Measurements from ENCODE around the gene POR. TPM values are rescaled to one million over a fixed set of nuclear protein-coding genes. Genes with fewer than 3 reads are reported as not detected.

The POR gene
- total RNA-seq, 5 donors from 2014 or later (not counting 1 experiment from before 2014, with no cell fraction given): 41.1 to 83.3 (median 58.8) TPM

- H3K36me3 Mint-ChIP-seq: peaks cover 17% of the 10 kb centered on the region
- DNase-seq (no peak), ATAC-seq (replicated peaks in 1 of 4) (no peak)
- 96% methylated on average over 23 of the region's 26 CpGs for WGBS (ENCODE audit: insufficient coverage)
- no peaks in the 10 kb centered on the region for H3K4me1 ChIP-seq (ENCODE audit: control insufficient read depth in 1 of 2, extremely low read depth in 1 of 2, insufficient read depth in 2 of 2, low read length in 2 of 2)
- no peaks in the 10 kb centered on the region for H3K9me3 Mint-ChIP-seq
- no peaks in the 10 kb centered on the region for H3K27me3 ChIP-seq (replicated peaks in 1 of 2; ENCODE audit: control insufficient read depth in 2 of 2, extremely low read depth in 1 of 2, insufficient read depth in 2 of 2, low read length in 1 of 2)
- no peak overlapping the region for H3K4me3 Mint-ChIP-seq
- H3K4me1 Mint-ChIP-seq: no peaks in the 10 kb centered on the region
- ChIA-PET CTCF (no interaction called here), POLR2A (no interaction called here)
- H3K27me3 Mint-ChIP-seq: no peaks in the 10 kb centered on the region
- H3K4me3 ChIP-seq (ENCODE audit: control insufficient read depth in 1 of 2, extremely low read depth in 1 of 2, low read length in 1 of 2): no peak overlapping the region
- H3K9me3 ChIP-seq: no peaks in the 10 kb centered on the region
- peaks cover 52 to 67% of the 10 kb centered on the region in 2 donors for H3K36me3 ChIP-seq (ENCODE audit: control insufficient read depth in 2 of 2, extremely low read depth in 1 of 2, insufficient read depth in 1 of 2, low read length in 1 of 2)
- no peak overlapping the region for H3K27ac Mint-ChIP-seq
- no peak overlapping the region for H3K27ac ChIP-seq (ENCODE audit: low read length)
Observed at GRCh38 chr7:75983471-75984129, 68.6 kb downstream of the POR start.

GRCh38 chr7:75984130-75985008 is 69.4 kb downstream of the POR start:
- H3K27ac ChIP-seq (ENCODE audit: low read length): no peak overlapping the region
- Mint-ChIP-seq H3K36me3 (peaks cover 14% of the 10 kb centered on the region), H3K27me3 (no peaks in the 10 kb centered on the region), H3K9me3 (no peaks in the 10 kb centered on the region), H3K27ac (no peak overlapping the region), H3K4me3 (no peak overlapping the region), H3K4me1 (peaks cover 0 to under 1% (median 0%) of the 10 kb centered on the region in 3 donors)
- no peaks in the 10 kb centered on the region for H3K9me3 ChIP-seq
- ChIA-PET CTCF (interaction anchor here in 1 of 2 donors (0.7 kb wide), 1 partner anchor 36 kb away, joined by 5 read pairs; no protein-coding TSS in a partner anchor), POLR2A (interaction anchor here in 1 of 2 donors (0.8 kb wide), 1 partner anchor 101 kb away, joined by 4 read pairs; no protein-coding TSS in a partner anchor)
- ATAC-seq (replicated peaks in 1 of 4) (no peak), DNase-seq (no peak)
- 91% methylated on average over 33 of the region's 44 CpGs for WGBS (ENCODE audit: insufficient coverage)
- peaks cover 48 to 65% of the 10 kb centered on the region in 2 donors for H3K36me3 ChIP-seq (ENCODE audit: control insufficient read depth in 2 of 2, extremely low read depth in 1 of 2, insufficient read depth in 1 of 2, low read length in 1 of 2)
- H3K4me3 ChIP-seq (ENCODE audit: control insufficient read depth in 1 of 2, extremely low read depth in 1 of 2, low read length in 1 of 2): no peak overlapping the region
- H3K27me3 ChIP-seq (replicated peaks in 1 of 2; ENCODE audit: control insufficient read depth in 2 of 2, extremely low read depth in 1 of 2, insufficient read depth in 2 of 2, low read length in 1 of 2): no peaks in the 10 kb centered on the region
- H3K4me1 ChIP-seq (ENCODE audit: control insufficient read depth in 1 of 2, extremely low read depth in 1 of 2, insufficient read depth in 2 of 2, low read length in 2 of 2): peaks cover 0 to 4% of the 10 kb centered on the region in 2 experiments

DNA sequence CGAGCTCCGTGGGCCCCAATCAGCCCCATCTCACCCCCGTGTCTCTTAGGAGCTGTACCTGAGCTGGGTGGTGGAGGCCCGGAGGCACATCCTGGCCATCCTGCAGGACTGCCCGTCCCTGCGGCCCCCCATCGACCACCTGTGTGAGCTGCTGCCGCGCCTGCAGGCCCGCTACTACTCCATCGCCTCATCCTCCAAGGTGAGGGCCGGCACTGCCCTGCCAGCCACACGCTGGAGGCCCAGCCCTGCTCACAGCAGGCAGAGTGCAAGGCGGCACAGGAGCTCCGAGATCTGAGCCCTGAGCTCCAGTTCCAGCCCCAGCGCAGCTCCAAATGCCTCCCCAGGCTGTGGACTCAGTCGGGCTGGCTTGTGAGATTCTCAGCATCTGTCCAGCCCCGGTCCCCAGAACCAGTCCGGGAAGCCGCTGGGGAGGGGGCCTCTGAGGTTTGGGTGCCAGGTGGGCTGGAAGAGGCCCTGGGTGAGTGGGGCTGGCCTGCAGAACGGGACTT is 70.1 kb downstream of the POR start:
- ATAC-seq (replicated peaks in 1 of 4) (no peak), DNase-seq (no peak)
- Histone ChIP-seq H3K36me3 (ENCODE audit: control insufficient read depth in 2 of 2, extremely low read depth in 1 of 2, insufficient read depth in 1 of 2, low read length in 1 of 2) (peaks cover 44 to 59% of the 10 kb centered on the region in 2 donors), H3K9me3 (no peaks in the 10 kb centered on the region), H3K4me1 (ENCODE audit: control insufficient read depth in 1 of 2, extremely low read depth in 1 of 2, insufficient read depth in 2 of 2, low read length in 2 of 2) (peaks cover 0 to 11% of the 10 kb centered on the region in 2 experiments), H3K27ac (ENCODE audit: low read length) (no peak overlapping the region), H3K4me3 (ENCODE audit: control insufficient read depth in 1 of 2, extremely low read depth in 1 of 2, low read length in 1 of 2) (no peak overlapping the region), H3K27me3 (replicated peaks in 1 of 2; ENCODE audit: control insufficient read depth in 2 of 2, extremely low read depth in 1 of 2, insufficient read depth in 2 of 2, low read length in 1 of 2) (no peaks in the 10 kb centered on the region)
- no peaks in the 10 kb centered on the region for H3K9me3 Mint-ChIP-seq
- no peak overlapping the region for H3K4me3 Mint-ChIP-seq
- H3K4me1 Mint-ChIP-seq: peaks cover 2 to 7% (median 7%) of the 10 kb centered on the region in 3 donors
- ChIA-PET POLR2A (interaction anchor here in 1 of 2 donors (0.8 kb wide), 1 partner anchor 102 kb away, joined by 4 read pairs; no protein-coding TSS in a partner anchor), CTCF (interaction anchor here in 1 of 2 donors (0.7 kb wide), 1 partner anchor 35 kb away, joined by 5 read pairs; no protein-coding TSS in a partner anchor)
- WGBS (ENCODE audit: insufficient coverage): 91% methylated on average over 21 of the region's 21 CpGs
- H3K36me3 Mint-ChIP-seq: peaks cover 12% of the 10 kb centered on the region
- no peak overlapping the region for H3K27ac Mint-ChIP-seq
- H3K27me3 Mint-ChIP-seq: no peaks in the 10 kb centered on the region

DNA sequence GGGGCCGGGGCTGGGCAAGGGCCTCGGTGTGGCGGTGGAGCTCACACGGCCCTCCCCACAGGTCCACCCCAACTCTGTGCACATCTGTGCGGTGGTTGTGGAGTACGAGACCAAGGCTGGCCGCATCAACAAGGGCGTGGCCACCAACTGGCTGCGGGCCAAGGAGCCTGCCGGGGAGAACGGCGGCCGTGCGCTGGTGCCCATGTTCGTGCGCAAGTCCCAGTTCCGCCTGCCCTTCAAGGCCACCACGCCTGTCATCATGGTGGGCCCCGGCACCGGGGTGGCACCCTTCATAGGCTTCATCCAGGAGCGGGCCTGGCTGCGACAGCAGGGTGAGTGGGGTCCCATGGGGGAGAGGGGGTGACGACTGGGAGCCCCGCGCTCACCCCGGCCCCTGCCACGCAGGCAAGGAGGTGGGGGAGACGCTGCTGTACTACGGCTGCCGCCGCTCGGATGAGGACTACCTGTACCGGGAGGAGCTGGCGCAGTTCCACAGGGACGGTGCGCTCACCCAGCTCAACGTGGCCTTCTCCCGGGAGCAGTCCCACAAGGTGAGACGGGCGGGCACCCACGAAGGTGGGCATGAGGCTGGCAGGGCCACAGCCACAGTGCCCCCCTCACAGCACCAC is 70.7 kb downstream of the POR start:
- Mint-ChIP-seq H3K9me3 (no peaks in the 10 kb centered on the region), H3K27me3 (no peaks in the 10 kb centered on the region), H3K27ac (no peak overlapping the region), H3K4me3 (no peak overlapping the region), H3K4me1 (peaks cover 2 to 13% (median 11%) of the 10 kb centered on the region in 3 donors), H3K36me3 (peaks cover 10% of the 10 kb centered on the region)
- peaks cover 38 to 53% of the 10 kb centered on the region in 2 donors for H3K36me3 ChIP-seq (ENCODE audit: control insufficient read depth in 2 of 2, extremely low read depth in 1 of 2, insufficient read depth in 1 of 2, low read length in 1 of 2)
- 97% methylated on average over 34 of the region's 41 CpGs for WGBS (ENCODE audit: insufficient coverage)
- peaks cover 0 to 12% of the 10 kb centered on the region in 2 experiments for H3K4me1 ChIP-seq (ENCODE audit: control insufficient read depth in 1 of 2, extremely low read depth in 1 of 2, insufficient read depth in 2 of 2, low read length in 2 of 2)
- DNase-seq (no peak), ATAC-seq (replicated peaks in 1 of 4) (no peak)
- H3K4me3 ChIP-seq (ENCODE audit: control insufficient read depth in 1 of 2, extremely low read depth in 1 of 2, low read length in 1 of 2): no peak overlapping the region
- H3K27me3 ChIP-seq (replicated peaks in 1 of 2; ENCODE audit: control insufficient read depth in 2 of 2, extremely low read depth in 1 of 2, insufficient read depth in 2 of 2, low read length in 1 of 2): no peaks in the 10 kb centered on the region
- H3K9me3 ChIP-seq: no peaks in the 10 kb centered on the region
- CTCF ChIA-PET: interaction anchor here in 1 of 2 donors (0.7 kb wide), 1 partner anchor 35 kb away, joined by 5 read pairs; no protein-coding TSS in a partner anchor
- POLR2A ChIA-PET: interaction anchor here in 1 of 2 donors (0.8 kb wide), 1 partner anchor 103 kb away, joined by 4 read pairs; no protein-coding TSS in a partner anchor
- no peak overlapping the region for H3K27ac ChIP-seq (ENCODE audit: low read length)

- H3K27ac Mint-ChIP-seq: no peak overlapping the region
- H3K27me3 ChIP-seq (replicated peaks in 1 of 2; ENCODE audit: control insufficient read depth in 2 of 2, extremely low read depth in 1 of 2, insufficient read depth in 2 of 2, low read length in 1 of 2): no peaks in the 10 kb centered on the region
- H3K4me1 ChIP-seq (ENCODE audit: control insufficient read depth in 1 of 2, extremely low read depth in 1 of 2, insufficient read depth in 2 of 2, low read length in 2 of 2): peaks cover 0 to 12% of the 10 kb centered on the region in 2 experiments
- ChIA-PET CTCF (no interaction called here), POLR2A (no interaction called here)
- no peaks in the 10 kb centered on the region for H3K9me3 ChIP-seq
- no peak for DNase-seq
- H3K9me3 Mint-ChIP-seq: no peaks in the 10 kb centered on the region
- peaks cover 34 to 48% of the 10 kb centered on the region in 2 donors for H3K36me3 ChIP-seq (ENCODE audit: control insufficient read depth in 2 of 2, extremely low read depth in 1 of 2, insufficient read depth in 1 of 2, low read length in 1 of 2)
- no peak for ATAC-seq (replicated peaks in 1 of 4)
- peaks cover 10% of the 10 kb centered on the region for H3K36me3 Mint-ChIP-seq
- H3K27me3 Mint-ChIP-seq: no peaks in the 10 kb centered on the region
- H3K4me3 Mint-ChIP-seq: no peak overlapping the region
- no peak overlapping the region for H3K27ac ChIP-seq (ENCODE audit: low read length)
- WGBS (ENCODE audit: insufficient coverage): 100% methylated on average over 3 of the region's 20 CpGs
- H3K4me1 Mint-ChIP-seq: peaks cover 2 to 15% (median 13%) of the 10 kb centered on the region in 3 donors
- no peak overlapping the region for H3K4me3 ChIP-seq (ENCODE audit: control insufficient read depth in 1 of 2, extremely low read depth in 1 of 2, low read length in 1 of 2)
Observed at GRCh38 chr7:75986147-75986781, 71.3 kb downstream of the POR start.

Measured in T-cell (primary cell).